PC-3 (cell line): ENCODE results near the gene TACC2.

ENCODE experiments used
- CTCF ChIP-seq: fragments of 300-600 bp; sonication (generic); conservative IDR thresholded peaks from 2 replicates; pipeline ENCODE4 v1.5.1; 2017; ENCODE audit warnings: antibody characterized with exemption, low read depth, mild to moderate bottlenecking, low read length
- EZH2 ChIP-seq: fragments of 300-600 bp; sonication (generic); IDR thresholded peaks from one replicate; pipeline ENCODE4 v1.6.1; 2017; ENCODE audit warnings: antibody characterized with exemption, mild to moderate bottlenecking, low read length; ENCODE audit not compliant: unreplicated experiment

GRCh38 chr10:122159141-122159970 is 170.4 kb downstream of the TACC2 start:
- no peak for TF ChIP-seq CTCF
- no peak for TF ChIP-seq EZH2
